Thyroid gland (tissue), 4 donors: Measurements from ENCODE around the gene ZNF652. TPM values are rescaled to one million over a fixed set of nuclear protein-coding genes. Genes with fewer than 3 reads are reported as not detected.
A peak's percentile ranks its signal among the peaks of the same experiment; 100 is the strongest.

Source experiments
- DNase-seq, 2 donors: peaks; one replicate each; pipeline ENCODE4 v3.0.0-alpha.2; 2019
- H3K27ac ChIP-seq, 3 donors: fragments of 200-600 bp; sonication (generic); 1 replicate in 2 of 3; 2 replicates in 1 of 3; pipeline ENCODE4 v1.5.1; 2016 to 2019; ENCODE audit warnings: mild to moderate bottlenecking in 1 of 3, moderate library complexity in 1 of 3
- H3K27me3 ChIP-seq: fragments of 200-600 bp; sonication (generic); one replicate; pipeline ENCODE4 v1.5.1; 2019
- H3K36me3 ChIP-seq, 2 donors: fragments of 200-600 bp; sonication (generic); one replicate each; pipeline ENCODE4 v1.5.1; 2016 to 2019
- H3K4me1 ChIP-seq, 2 donors: fragments of 200-600 bp; sonication (generic); one replicate each; pipeline ENCODE4 v1.5.1; 2017 to 2019
- H3K4me3 ChIP-seq, 3 donors: fragments of 200-600 bp; sonication (generic); replicated peaks in 1 of 3; 1 replicate in 2 of 3; 2 replicates in 1 of 3; pipeline ENCODE4 v1.5.1; 2016; ENCODE audit warnings: mild to moderate bottlenecking in 1 of 3
- H3K9me3 ChIP-seq: fragments of 200-600 bp; sonication (generic); one replicate; pipeline ENCODE4 v1.5.1; 2017
- POLR2A ChIP-seq, 2 donors: fragments of 450-650 bp; IDR thresholded peaks; one replicate each; pipeline ENCODE4 v1.6.1; 2017; ENCODE audit warnings: antibody characterized with exemption in 2 of 2, mild to moderate bottlenecking in 2 of 2, moderate library complexity in 1 of 2
- WGBS, 2 donors: methylation state at CpG; one replicate each; pipeline ENCODE4 v1.1.5; 2017; 5-methylcytosine and 5-hydroxymethylcytosine counted together
- intact Hi-C: fragments of 100-400 bp; cut with DNase I; formaldehyde crosslinking; loops from one replicate; pipeline ENCODE4 v1.15.1; 2023
- total RNA-seq, 4 donors: library from RNA; depleted of rRNA; stranded (reverse); fragments of >200 nt; gene quantifications; one replicate each; pipeline ENCODE4 v1.2.3, GENCODE V29; 2016
- TF ChIP-seq, protein P1 (sequence below), 6 experiments: fragments of 200-600 bp in 3 of 6; fragments of 450-650 bp in 3 of 6; sonication (generic) in 3 of 6; IDR thresholded peaks; one replicate each; pipeline ENCODE4 v1.5.1; 2016 to 2019; ENCODE audit warnings: antibody characterized with exemption in 6 of 6, mild to moderate bottlenecking in 2 of 6, inconsistent platforms in 1 of 6, moderate library complexity in 1 of 6

The ZNF652 gene
- total RNA-seq, 4 donors from 2014 or later: 60.0 to 64.9 (median 62.1) TPM

DNA sequence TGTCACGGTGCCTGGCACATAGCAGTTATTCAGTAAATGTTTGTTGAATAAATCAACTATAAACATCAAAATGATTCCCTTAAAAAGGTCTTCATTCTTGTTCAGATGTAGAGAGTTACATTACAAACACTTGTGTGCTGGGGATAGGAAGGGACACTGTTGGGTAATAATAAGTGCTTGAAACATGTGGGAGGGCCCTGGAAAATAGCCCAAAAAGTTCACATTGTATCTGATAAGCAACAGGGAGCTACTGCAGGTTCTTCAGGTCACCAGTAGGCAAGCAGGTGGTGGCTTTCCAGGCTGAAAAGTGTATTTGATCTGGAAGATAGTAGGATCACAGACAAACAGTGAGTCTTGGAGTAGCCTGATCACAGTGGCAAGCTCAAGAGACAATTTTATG, 19.0 kb upstream of the ZNF652 start:
- Histone ChIP-seq H3K4me1 (no peaks in the 10 kb centered on the region), H3K27me3 (no peaks in the 10 kb centered on the region), H3K9me3 (no peaks in the 10 kb centered on the region), H3K36me3 (no peaks in the 10 kb centered on the region), H3K4me3 (no peak overlapping the region), H3K27ac (no peak overlapping the region)
- no peak for TF ChIP-seq POLR2A (IDR thresholded peaks at IDR 0.05)
- TF ChIP-seq, protein P1, sequence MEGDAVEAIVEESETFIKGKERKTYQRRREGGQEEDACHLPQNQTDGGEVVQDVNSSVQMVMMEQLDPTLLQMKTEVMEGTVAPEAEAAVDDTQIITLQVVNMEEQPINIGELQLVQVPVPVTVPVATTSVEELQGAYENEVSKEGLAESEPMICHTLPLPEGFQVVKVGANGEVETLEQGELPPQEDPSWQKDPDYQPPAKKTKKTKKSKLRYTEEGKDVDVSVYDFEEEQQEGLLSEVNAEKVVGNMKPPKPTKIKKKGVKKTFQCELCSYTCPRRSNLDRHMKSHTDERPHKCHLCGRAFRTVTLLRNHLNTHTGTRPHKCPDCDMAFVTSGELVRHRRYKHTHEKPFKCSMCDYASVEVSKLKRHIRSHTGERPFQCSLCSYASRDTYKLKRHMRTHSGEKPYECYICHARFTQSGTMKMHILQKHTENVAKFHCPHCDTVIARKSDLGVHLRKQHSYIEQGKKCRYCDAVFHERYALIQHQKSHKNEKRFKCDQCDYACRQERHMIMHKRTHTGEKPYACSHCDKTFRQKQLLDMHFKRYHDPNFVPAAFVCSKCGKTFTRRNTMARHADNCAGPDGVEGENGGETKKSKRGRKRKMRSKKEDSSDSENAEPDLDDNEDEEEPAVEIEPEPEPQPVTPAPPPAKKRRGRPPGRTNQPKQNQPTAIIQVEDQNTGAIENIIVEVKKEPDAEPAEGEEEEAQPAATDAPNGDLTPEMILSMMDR (IDR thresholded peaks at IDR 0.05): no peak
- DNase-seq: peak in 1 of 2 donors; percentile 12
- intact Hi-C loops: no loop called here
- 83 to 85% methylated on average over 1 of the region's 1 CpG for WGBS, 2 donors

DNA sequence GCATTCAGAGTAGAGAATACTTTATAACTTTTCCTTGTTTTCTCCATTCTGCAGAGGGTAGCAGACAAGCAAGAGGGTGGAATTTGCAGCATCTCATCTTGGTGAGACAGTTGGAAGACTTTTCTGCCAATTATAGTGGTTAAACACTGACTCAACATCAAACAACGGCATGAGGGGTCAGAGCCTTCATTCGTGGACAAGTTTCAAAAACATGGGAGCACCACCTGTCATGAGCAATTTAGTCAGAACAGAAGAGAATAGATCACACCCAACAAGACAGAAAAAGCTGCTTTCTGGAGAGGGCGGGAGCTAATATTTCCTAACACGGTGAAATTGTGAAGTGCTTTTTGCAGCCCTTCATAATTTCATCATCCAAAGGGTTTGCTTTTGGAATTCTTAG, 17.9 kb upstream of the ZNF652 start:
- H3K9me3 ChIP-seq: no peaks in the 10 kb centered on the region
- H3K27ac ChIP-seq: no peak overlapping the region
- WGBS, 2 donors: 77 to 88% methylated on average over 4 of the region's 4 CpGs
- no peak overlapping the region for H3K4me3 ChIP-seq
- H3K4me1 ChIP-seq: no peaks in the 10 kb centered on the region
- TF ChIP-seq, protein P1 (IDR thresholded peaks at IDR 0.05): no peak
- no peak for TF ChIP-seq POLR2A (IDR thresholded peaks at IDR 0.05)
- no peak for DNase-seq
- intact Hi-C loops: no loop called here
- no peaks in the 10 kb centered on the region for H3K36me3 ChIP-seq
- H3K27me3 ChIP-seq: no peaks in the 10 kb centered on the region

DNA sequence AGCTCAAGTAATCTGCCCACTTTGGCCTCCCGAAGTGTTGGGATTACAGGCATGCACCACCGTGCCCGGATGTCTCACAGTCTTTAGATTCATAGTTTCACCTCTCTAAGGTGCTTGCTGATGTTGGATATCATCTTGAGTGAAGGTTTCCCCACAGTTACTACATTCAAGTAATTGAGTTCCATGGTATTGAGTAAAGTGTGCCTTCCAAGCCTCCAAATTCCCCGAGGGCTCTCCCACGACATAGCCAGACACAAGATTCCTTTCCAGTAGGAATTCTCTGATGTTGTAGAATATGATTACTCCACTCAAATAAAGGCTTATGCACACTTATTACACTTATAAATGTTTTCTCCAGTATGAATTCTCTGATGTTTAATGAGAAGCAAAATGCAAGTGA, 16.3 kb upstream of the ZNF652 start:
- no peak for TF ChIP-seq POLR2A (IDR thresholded peaks at IDR 0.05)
- TF ChIP-seq, protein P1 (IDR thresholded peaks at IDR 0.05): no peak
- H3K27ac ChIP-seq: no peak overlapping the region
- no peak overlapping the region for H3K4me3 ChIP-seq
- H3K9me3 ChIP-seq: no peaks in the 10 kb centered on the region
- intact Hi-C loops: no loop called here
- no peaks in the 10 kb centered on the region for H3K36me3 ChIP-seq
- WGBS, 2 donors: 87 to 93% methylated on average over 5 of the region's 5 CpGs
- H3K4me1 ChIP-seq: no peaks in the 10 kb centered on the region
- no peaks in the 10 kb centered on the region for H3K27me3 ChIP-seq
- DNase-seq: no peak

DNA sequence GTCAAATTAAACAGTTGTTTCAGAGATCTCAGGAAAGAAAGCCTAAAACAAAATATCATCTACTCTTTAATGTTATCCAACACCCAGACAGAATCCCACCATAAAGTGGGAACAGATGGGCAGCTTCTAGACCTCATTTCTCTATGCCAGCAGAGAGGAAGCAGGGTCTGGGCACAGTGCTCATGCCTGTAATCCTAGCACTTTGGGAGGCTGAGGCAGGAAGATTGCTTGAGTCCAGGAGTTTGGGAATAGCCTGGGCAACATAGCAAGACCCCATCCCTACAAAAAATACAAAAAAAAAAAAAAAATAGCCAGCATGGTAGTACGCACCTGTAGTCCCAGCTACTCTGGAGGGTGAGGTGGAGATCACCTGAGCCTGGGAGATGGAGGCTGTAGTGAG, 13.5 kb upstream of the ZNF652 start:
- TF ChIP-seq, protein P1 (IDR thresholded peaks at IDR 0.05): no peak
- Histone ChIP-seq H3K27me3 (no peaks in the 10 kb centered on the region), H3K4me1 (no peaks in the 10 kb centered on the region), H3K9me3 (no peaks in the 10 kb centered on the region), H3K4me3 (no peak overlapping the region), H3K27ac (no peak overlapping the region), H3K36me3 (no peaks in the 10 kb centered on the region)
- no peak for DNase-seq
- intact Hi-C loops: no loop called here
- 96 to 100% methylated on average over 1 of the region's 1 CpG for WGBS, 2 donors

DNA sequence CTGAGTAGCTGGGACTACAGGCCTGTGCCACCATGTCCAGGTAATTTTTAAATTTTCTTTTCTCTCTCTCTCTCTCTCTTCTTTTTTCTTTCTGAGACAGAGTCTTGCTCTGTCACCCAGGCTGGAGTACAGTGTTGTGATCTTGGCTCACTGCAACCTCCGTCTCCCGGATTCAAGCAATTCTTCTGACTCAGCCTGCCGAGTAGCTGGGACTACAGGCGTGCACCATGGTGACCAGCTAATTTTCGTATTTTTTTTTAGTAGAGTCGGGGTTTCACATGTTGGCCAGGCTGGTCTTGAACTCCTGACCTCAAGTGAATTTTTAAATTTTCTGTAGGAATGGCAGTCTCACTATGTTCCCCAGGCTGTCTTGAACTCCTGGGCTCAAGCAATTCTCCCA, 11.1 kb upstream of the ZNF652 start:
- 93 to 95% methylated on average over 6 of the region's 6 CpGs for WGBS, 2 donors
- Histone ChIP-seq H3K27ac (no peak overlapping the region), H3K36me3 (no peaks in the 10 kb centered on the region), H3K27me3 (no peaks in the 10 kb centered on the region), H3K9me3 (no peaks in the 10 kb centered on the region), H3K4me3 (no peak overlapping the region), H3K4me1 (no peaks in the 10 kb centered on the region)
- TF ChIP-seq POLR2A (IDR thresholded peaks at IDR 0.05): no peak
- TF ChIP-seq, protein P1 (IDR thresholded peaks at IDR 0.05): no peak
- no peak for DNase-seq
- intact Hi-C loops: no loop called here
